NCI-H2107 treated with DMSO at 0.1 percent for 48 hours (cell line): Measurements from ENCODE around the gene MYO7B.

Experiments
- DNase-seq: peaks from one replicate; lab custom pipeline; 2025; ENCODE audit not compliant: unreplicated experiment; lab: John Stamatoyannopoulos, UW

The MYO7B gene

GRCh38 chr2:127607399-127607908 lies 72.0 kb downstream of the MYO7B start:
- no peak for DNase-seq

- DNase-seq, result no peak
Observed at GRCh38 chr2:127608061-127609030, 72.9 kb downstream of the MYO7B start.

- DNase-seq, result no peak
Observed at GRCh38 chr2:127609031-127609751, 73.7 kb downstream of the MYO7B start.

GRCh38 chr2:127609818-127610217 lies 74.3 kb downstream of the MYO7B start:
- no peak for DNase-seq

- DNase-seq, result no peak
Observed at GRCh38 chr2:127610561-127610960, 75.1 kb downstream of the MYO7B start.

GRCh38 chr2:127611076-127611925 lies 75.8 kb downstream of the MYO7B start:
- DNase-seq, result no peak

- DNase-seq, result no peak
Observed at GRCh38 chr2:127612111-127612822, 76.8 kb downstream of the MYO7B start.

GRCh38 chr2:127614246-127614645 lies 78.8 kb downstream of the MYO7B start:
- DNase-seq, result no peak

GRCh38 chr2:127614731-127615130 lies 79.2 kb downstream of the MYO7B start:
- DNase-seq, result no peak

GRCh38 chr2:127615511-127616166 lies 80.2 kb downstream of the MYO7B start:
- no peak for DNase-seq

GRCh38 chr2:127618551-127619202 lies 83.2 kb downstream of the MYO7B start:
- no peak for DNase-seq

- no peak for DNase-seq
Observed at GRCh38 chr2:127619203-127619590, 83.7 kb downstream of the MYO7B start.

GRCh38 chr2:127619877-127620705 lies 84.6 kb downstream of the MYO7B start:
- DNase-seq, result no peak

GRCh38 chr2:127620866-127621265 lies 85.4 kb downstream of the MYO7B start:
- no peak for DNase-seq

GRCh38 chr2:127621981-127622431 lies 86.5 kb downstream of the MYO7B start:
- DNase-seq, result no peak

GRCh38 chr2:127622561-127623387 lies 87.3 kb downstream of the MYO7B start:
- no peak for DNase-seq
